Uterus (tissue), 4 donors: ENCODE results near the gene CHGA. TPM values are rescaled to one million over a fixed set of nuclear protein-coding genes. Genes with fewer than 3 reads are reported as not detected.

Experiments
- DNase-seq, 2 donors: peaks; one replicate each; pipeline ENCODE4 v3.0.0-alpha.2; 2019 to 2020
- H3K27ac ChIP-seq, 2 donors: fragments of 200-600 bp; sonication (generic); 1 replicate in 1 of 2; 2 replicates in 1 of 2; pipeline ENCODE4 v1.5.1; 2016 to 2018
- H3K27me3 ChIP-seq, 2 donors: fragments of 200-600 bp; sonication (generic); one replicate each; pipeline ENCODE4 v1.5.1; 2018 to 2019; ENCODE audit warnings: control low read depth in 1 of 2
- H3K36me3 ChIP-seq, 2 donors: fragments of 200-600 bp; sonication (generic); one replicate each; pipeline ENCODE4 v1.5.1; 2019; ENCODE audit warnings: control low read depth in 1 of 2
- H3K4me1 ChIP-seq, 2 donors: fragments of 200-600 bp; sonication (generic); one replicate each; pipeline ENCODE4 v1.5.1; 2018 to 2019; ENCODE audit warnings: control low read depth in 1 of 2
- H3K4me3 ChIP-seq, 2 donors: fragments of 200-600 bp; sonication (generic); 1 replicate in 1 of 2; 2 replicates in 1 of 2; pipeline ENCODE4 v1.5.1; 2018 to 2019; ENCODE audit warnings: mild to moderate bottlenecking in 1 of 2
- H3K9me3 ChIP-seq, 2 donors: fragments of 200-600 bp; sonication (generic); one replicate each; pipeline ENCODE4 v1.5.1; 2019; ENCODE audit warnings: control low read depth in 1 of 2
- POLR2A ChIP-seq, 2 donors: fragments of 450-650 bp; IDR thresholded peaks; one replicate each; pipeline ENCODE4 v1.6.1; 2016; ENCODE audit warnings: antibody characterized with exemption in 2 of 2, mild to moderate bottlenecking in 1 of 2, moderate library complexity in 1 of 2
- intact Hi-C: fragments of 100-400 bp; cut with DNase I; formaldehyde crosslinking; loops from one replicate; pipeline ENCODE4 v1.15.1; 2023; ENCODE audit warnings: low total_unique reads
- total RNA-seq, 4 donors: library from RNA; depleted of rRNA in 3 of 4; stranded (reverse); fragments of >200 nt in 3 of 4; gene quantifications; one replicate each; pipeline versions ENCODE4 v1.1.0 to v1.2.4, GENCODE V29; 2014 to 2023
- TF ChIP-seq, protein P1 (sequence below), 4 experiments: fragments of 200-600 bp in 2 of 4; fragments of 450-650 bp in 2 of 4; sonication (generic) in 2 of 4; IDR thresholded peaks; one replicate each; pipeline ENCODE4 v1.5.1; 2016 to 2019; ENCODE audit warnings: antibody characterized with exemption in 4 of 4, mild to moderate bottlenecking in 2 of 4, moderate library complexity in 1 of 4
- donor health status: DM: yes; HTN: yes; CAD: no.

Gene CHGA
- total RNA-seq, 4 donors from 2014 or later: 1.0 TPM; not detected in 3

DNA sequence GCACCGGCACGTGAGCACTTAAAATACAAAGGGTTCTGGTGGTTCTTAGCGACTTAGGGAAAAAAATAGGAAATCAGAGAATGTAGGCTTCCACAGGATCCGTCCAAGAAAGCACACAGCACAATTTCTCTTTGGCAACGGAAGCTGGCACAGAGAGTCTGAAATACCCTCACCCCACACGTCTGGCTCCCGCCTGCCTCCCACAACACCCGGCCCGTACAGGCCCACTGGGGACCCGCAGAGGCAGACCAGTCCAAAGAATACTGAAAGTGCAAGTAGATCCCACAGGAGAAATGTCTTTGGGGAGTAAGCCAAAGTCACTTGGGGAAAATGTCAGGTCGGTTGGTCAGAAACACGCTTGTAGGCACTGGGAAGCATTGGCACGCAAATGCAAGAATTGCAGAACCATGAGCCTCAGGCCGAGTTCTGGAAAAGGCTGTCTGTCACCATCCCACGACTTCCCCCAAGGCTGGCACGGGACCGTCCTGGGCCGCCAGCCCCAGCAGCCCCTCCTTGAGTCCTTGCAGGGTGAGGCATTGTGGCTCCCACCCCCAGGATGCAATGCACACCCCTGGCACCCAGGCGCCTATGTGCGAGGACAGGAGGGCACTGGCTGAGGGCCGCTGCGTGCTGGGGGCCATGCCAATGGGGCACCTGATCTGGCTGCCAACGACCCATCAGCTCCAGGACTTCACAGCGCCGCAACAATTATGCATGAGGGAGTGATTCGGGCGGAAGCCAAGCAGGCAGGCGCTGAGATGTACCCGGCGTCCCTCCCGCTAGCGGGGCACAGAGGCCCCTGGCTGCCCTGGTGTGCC is 29.7 kb downstream of the CHGA start:
- TF ChIP-seq, protein P1, sequence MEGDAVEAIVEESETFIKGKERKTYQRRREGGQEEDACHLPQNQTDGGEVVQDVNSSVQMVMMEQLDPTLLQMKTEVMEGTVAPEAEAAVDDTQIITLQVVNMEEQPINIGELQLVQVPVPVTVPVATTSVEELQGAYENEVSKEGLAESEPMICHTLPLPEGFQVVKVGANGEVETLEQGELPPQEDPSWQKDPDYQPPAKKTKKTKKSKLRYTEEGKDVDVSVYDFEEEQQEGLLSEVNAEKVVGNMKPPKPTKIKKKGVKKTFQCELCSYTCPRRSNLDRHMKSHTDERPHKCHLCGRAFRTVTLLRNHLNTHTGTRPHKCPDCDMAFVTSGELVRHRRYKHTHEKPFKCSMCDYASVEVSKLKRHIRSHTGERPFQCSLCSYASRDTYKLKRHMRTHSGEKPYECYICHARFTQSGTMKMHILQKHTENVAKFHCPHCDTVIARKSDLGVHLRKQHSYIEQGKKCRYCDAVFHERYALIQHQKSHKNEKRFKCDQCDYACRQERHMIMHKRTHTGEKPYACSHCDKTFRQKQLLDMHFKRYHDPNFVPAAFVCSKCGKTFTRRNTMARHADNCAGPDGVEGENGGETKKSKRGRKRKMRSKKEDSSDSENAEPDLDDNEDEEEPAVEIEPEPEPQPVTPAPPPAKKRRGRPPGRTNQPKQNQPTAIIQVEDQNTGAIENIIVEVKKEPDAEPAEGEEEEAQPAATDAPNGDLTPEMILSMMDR (IDR thresholded peaks at IDR 0.05): no peak
- TF ChIP-seq POLR2A (IDR thresholded peaks at IDR 0.05): no peak
- Histone ChIP-seq H3K27ac (no peak overlapping the region), H3K4me3 (no peak overlapping the region), H3K9me3 (no peaks in the 10 kb centered on the region), H3K36me3 (no peaks in the 10 kb centered on the region), H3K4me1 (no peaks in the 10 kb centered on the region), H3K27me3 (no peaks in the 10 kb centered on the region)
- intact Hi-C loops: loop anchor here (5.0 kb wide), 1 partner anchor 185 kb away; no protein-coding TSS in a partner anchor
- no peak for DNase-seq

DNA sequence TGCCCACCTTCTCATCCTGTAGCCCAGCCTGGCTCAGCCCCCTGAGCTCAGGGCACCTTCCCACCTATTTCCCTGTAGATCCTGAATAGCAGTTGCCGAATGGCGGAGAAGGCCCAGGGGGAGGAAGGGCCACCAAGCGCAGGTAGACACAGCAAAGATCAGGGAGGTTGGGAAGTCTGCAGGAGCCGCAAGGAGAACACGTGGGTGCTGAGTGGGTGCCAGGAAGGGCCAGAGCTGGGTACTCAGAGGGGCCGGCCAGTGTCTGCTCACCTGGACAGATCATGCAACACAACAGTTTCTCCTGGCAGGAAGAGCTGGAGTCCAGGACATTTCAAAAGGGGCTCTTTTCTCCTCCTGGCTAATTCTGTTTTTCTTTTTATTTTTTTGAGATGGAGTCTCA is 30.6 kb downstream of the CHGA start:
- intact Hi-C loops: loop anchor here (5.0 kb wide), 1 partner anchor 184 kb away; no protein-coding TSS in a partner anchor
- Histone ChIP-seq H3K4me1 (no peaks in the 10 kb centered on the region), H3K9me3 (no peaks in the 10 kb centered on the region), H3K36me3 (no peaks in the 10 kb centered on the region), H3K27me3 (no peaks in the 10 kb centered on the region), H3K4me3 (no peak overlapping the region), H3K27ac (no peak overlapping the region)
- no peak for TF ChIP-seq POLR2A (IDR thresholded peaks at IDR 0.05)
- TF ChIP-seq, protein P1 (IDR thresholded peaks at IDR 0.05): no peak
- no peak for DNase-seq

DNA sequence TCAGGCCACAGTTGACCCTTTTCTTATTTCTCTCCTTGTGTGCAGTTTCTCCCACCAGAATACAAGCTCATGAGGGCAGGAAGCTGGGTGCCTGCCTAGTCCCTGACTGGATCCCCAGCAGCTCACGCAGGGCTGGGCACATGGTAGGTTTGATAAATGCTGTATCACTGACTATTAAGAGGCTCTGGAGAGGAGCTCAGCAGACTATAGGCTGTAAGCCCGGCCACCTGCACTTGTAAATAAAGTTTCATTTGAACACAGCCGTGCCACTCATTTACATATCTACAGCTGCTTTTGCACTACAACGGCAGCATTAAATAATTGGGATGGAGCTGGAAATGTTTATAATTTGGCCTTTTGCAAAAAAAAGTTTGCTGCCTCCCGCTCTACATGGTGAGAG is 32.0 kb downstream of the CHGA start:
- Histone ChIP-seq H3K27ac (no peak overlapping the region), H3K4me3 (no peak overlapping the region), H3K4me1 (no peaks in the 10 kb centered on the region), H3K27me3 (no peaks in the 10 kb centered on the region), H3K36me3 (no peaks in the 10 kb centered on the region), H3K9me3 (no peaks in the 10 kb centered on the region)
- no peak for DNase-seq
- intact Hi-C loops: loop anchor here (5.0 kb wide), 1 partner anchor 182 kb away; no protein-coding TSS in a partner anchor
- TF ChIP-seq, protein P1 (IDR thresholded peaks at IDR 0.05): no peak
- no peak for TF ChIP-seq POLR2A (IDR thresholded peaks at IDR 0.05)

DNA sequence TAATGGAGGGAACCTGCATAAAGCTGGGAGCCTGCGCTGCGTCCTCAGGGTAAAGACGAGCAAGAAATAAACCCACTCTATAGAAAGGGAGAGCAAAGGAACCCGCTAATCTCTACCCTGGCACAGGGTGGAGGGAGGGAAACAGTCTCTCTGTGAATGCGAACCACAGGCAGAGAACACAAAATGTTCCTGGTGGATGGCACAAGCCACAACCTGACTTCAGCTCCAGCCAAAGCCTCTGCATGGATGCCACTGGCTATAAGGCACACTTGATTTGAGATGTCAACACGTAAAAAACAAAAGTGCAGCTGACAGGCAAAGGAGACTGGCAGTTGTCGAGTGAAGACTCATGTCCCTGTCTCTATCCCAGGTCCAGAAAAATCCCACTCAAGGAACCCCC is 32.4 kb downstream of the CHGA start:
- intact Hi-C loops: no loop called here

DNA sequence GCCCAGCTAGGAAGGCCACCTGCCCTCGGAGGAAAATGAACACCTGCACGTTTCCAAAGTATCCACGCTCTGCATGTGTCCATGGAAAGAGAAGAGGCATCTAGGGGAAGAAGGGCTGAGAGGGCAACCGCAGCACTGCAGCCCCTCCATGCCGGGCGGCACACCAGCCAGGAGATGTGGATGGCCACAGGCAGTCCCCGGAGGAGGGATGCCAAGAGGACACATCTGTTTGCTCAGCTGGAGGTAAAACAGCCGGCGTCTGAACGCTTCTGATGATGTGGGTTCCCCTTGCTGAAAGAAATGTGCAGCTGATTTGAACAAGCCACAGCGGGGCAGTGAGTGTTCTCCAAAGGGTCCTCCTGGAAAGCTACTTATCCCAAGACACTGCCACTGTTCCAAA is 34.0 kb downstream of the CHGA start:
- DNase-seq: no peak
- intact Hi-C loops: no loop called here
- H3K27ac ChIP-seq: no peak overlapping the region
- no peaks in the 10 kb centered on the region for H3K36me3 ChIP-seq
- no peak overlapping the region for H3K4me3 ChIP-seq
- TF ChIP-seq, protein P1 (IDR thresholded peaks at IDR 0.05): no peak
- TF ChIP-seq POLR2A (IDR thresholded peaks at IDR 0.05): no peak
- H3K9me3 ChIP-seq: no peaks in the 10 kb centered on the region
- no peaks in the 10 kb centered on the region for H3K4me1 ChIP-seq
- no peaks in the 10 kb centered on the region for H3K27me3 ChIP-seq

More for the DNA sequence above, 32.4 kb downstream of the CHGA start:
- no peaks in the 10 kb centered on the region for H3K27me3 ChIP-seq
- H3K4me3 ChIP-seq: no peak overlapping the region
- H3K9me3 ChIP-seq: no peaks in the 10 kb centered on the region
- no peak for DNase-seq
- no peaks in the 10 kb centered on the region for H3K36me3 ChIP-seq
- no peaks in the 10 kb centered on the region for H3K4me1 ChIP-seq
- TF ChIP-seq POLR2A (IDR thresholded peaks at IDR 0.05): no peak
- TF ChIP-seq, protein P1 (IDR thresholded peaks at IDR 0.05): no peak
- no peak overlapping the region for H3K27ac ChIP-seq
